Non-pigmented ciliary epithelial cell (primary cell): ENCODE data around the gene APOBEC3F.
"Not testable (repeated sequence)": the region's sequence is repeated elsewhere in the genome, so short reads cannot be mapped to it uniquely, and the experiment has no call there.

Experiments used
- DNase-seq: peaks from one replicate; pipeline ENCODE4 v3.0.0-alpha.2; 2010; ENCODE audit warnings: low read depth

APOBEC3F gene

GRCh38 chr22:39027717-39028116 lies 12.9 kb upstream of the APOBEC3F start:
- DNase-seq: no peak

GRCh38 chr22:39028281-39028680 lies 12.4 kb upstream of the APOBEC3F start:
- no peak for DNase-seq

- no peak for DNase-seq
These were observed 11.4 kb upstream of the APOBEC3F start for GRCh38 chr22:39029227-39029626.

GRCh38 chr22:39030705-39031104 lies 10.0 kb upstream of the APOBEC3F start:
- no peak for DNase-seq

- not testable (repeated sequence) for DNase-seq
These were observed 9.0 kb upstream of the APOBEC3F start for GRCh38 chr22:39031434-39032295.

GRCh38 chr22:39037071-39037470 lies 3.6 kb upstream of the APOBEC3F start:
- DNase-seq: not testable (repeated sequence)

- no peak for DNase-seq
These were observed 1.1 kb upstream of the APOBEC3F start for GRCh38 chr22:39039306-39040126.

- DNase-seq: not testable (repeated sequence)
These were observed 518 bp upstream of the APOBEC3F start for GRCh38 chr22:39040155-39040537.

GRCh38 chr22:39041908-39042307 lies 1.2 kb downstream of the APOBEC3F start:
- DNase-seq: no peak

GRCh38 chr22:39043063-39043462 lies 2.4 kb downstream of the APOBEC3F start:
- not testable (repeated sequence) for DNase-seq

- DNase-seq: not testable (repeated sequence)
These were observed 4.5 kb downstream of the APOBEC3F start for GRCh38 chr22:39045136-39045535.

GRCh38 chr22:39049486-39049885 lies 8.8 kb downstream of the APOBEC3F start:
- DNase-seq: not testable (repeated sequence)

- not testable (repeated sequence) for DNase-seq
These were observed 11.3 kb downstream of the APOBEC3F start for GRCh38 chr22:39051844-39052495.

- DNase-seq: no peak
These were observed 15.0 kb downstream of the APOBEC3F start for GRCh38 chr22:39055658-39056057.

GRCh38 chr22:39061290-39061689 lies 20.6 kb downstream of the APOBEC3F start:
- not testable (repeated sequence) for DNase-seq

GRCh38 chr22:39061951-39062350 lies 21.3 kb downstream of the APOBEC3F start:
- not testable (repeated sequence) for DNase-seq

- not testable (repeated sequence) for DNase-seq
These were observed 23.2 kb downstream of the APOBEC3F start for GRCh38 chr22:39063904-39064303.

- not testable (repeated sequence) for DNase-seq
These were observed 26.0 kb downstream of the APOBEC3F start for GRCh38 chr22:39066442-39067276.

GRCh38 chr22:39068033-39068785 lies 27.5 kb downstream of the APOBEC3F start:
- no peak for DNase-seq

- no peak for DNase-seq
These were observed 29.5 kb downstream of the APOBEC3F start for GRCh38 chr22:39070186-39070585.

- DNase-seq: not testable (repeated sequence)
These were observed 31.9 kb downstream of the APOBEC3F start for GRCh38 chr22:39072581-39072981.
